NCI-H1092 treated with DMSO at 0.1 percent for 48 hours (cell line): ENCODE results near the gene PLPPR2.
"Not testable (repeated sequence)": the region's sequence is repeated elsewhere in the genome, so short reads cannot be mapped to it uniquely, and the experiment has no call there.

Source experiments
- DNase-seq: peaks from one replicate; lab custom pipeline; 2025; lab: John Stamatoyannopoulos, UW

Gene PLPPR2

GRCh38 chr19:11373166-11373884, 18.1 kb downstream of the PLPPR2 start:
- DNase-seq: peak; percentile 55

GRCh38 chr19:11373885-11374432, 18.7 kb downstream of the PLPPR2 start:
- DNase-seq: no peak

- DNase-seq: peak; percentile 100
These were observed 19.4 kb downstream of the PLPPR2 start, which contains the start of gene SWSAP1 for GRCh38 chr19:11374433-11375142. SWSAP1 (plus strand) TSS chr19:11374666; CDS start chr19:11374681, 15 bp downstream.

GRCh38 chr19:11375143-11375948, 20.1 kb downstream of the PLPPR2 start:
- peak; percentile 61 for DNase-seq

GRCh38 chr19:11377237-11377636, 22.0 kb downstream of the PLPPR2 start:
- DNase-seq: no peak

- DNase-seq: no peak
These were observed 22.5 kb downstream of the PLPPR2 start for GRCh38 chr19:11377756-11378155.

- peak; percentile 10 for DNase-seq
These were observed 23.3 kb downstream of the PLPPR2 start for GRCh38 chr19:11378319-11379189.

- not testable (repeated sequence) for DNase-seq
These were observed 24.1 kb downstream of the PLPPR2 start for GRCh38 chr19:11379269-11379845.

GRCh38 chr19:11379857-11380350, 24.7 kb downstream of the PLPPR2 start:
- DNase-seq: no peak

GRCh38 chr19:11380653-11381537, 25.7 kb downstream of the PLPPR2 start:
- peak; percentile 99 for DNase-seq

- no peak for DNase-seq
These were observed 27.9 kb downstream of the PLPPR2 start for GRCh38 chr19:11382898-11383705.

GRCh38 chr19:11383706-11384048, 28.4 kb downstream of the PLPPR2 start:
- DNase-seq: no peak

GRCh38 chr19:11384778-11385129, 29.5 kb downstream of the PLPPR2 start:
- no peak for DNase-seq

- DNase-seq: peak; percentile 5
These were observed 32.2 kb downstream of the PLPPR2 start for GRCh38 chr19:11387162-11388034.

GRCh38 chr19:11390359-11390758, 35.1 kb downstream of the PLPPR2 start:
- no peak for DNase-seq

- no peak for DNase-seq
These were observed 35.9 kb downstream of the PLPPR2 start for GRCh38 chr19:11390933-11391680.

- DNase-seq: no peak
These were observed 41.9 kb downstream of the PLPPR2 start for GRCh38 chr19:11397089-11397610.
